HG02798 (cell line): ENCODE measurements around the gene DMD.

ENCODE experiments used
- ATAC-seq: cut with Tn5 transposase; IDR thresholded peaks from one replicate; pipeline ENCODE4 v1.9.1; 2021; ENCODE audit warnings: mild to moderate bottlenecking; ENCODE audit not compliant: unreplicated experiment, poor library complexity

The DMD gene

DNA sequence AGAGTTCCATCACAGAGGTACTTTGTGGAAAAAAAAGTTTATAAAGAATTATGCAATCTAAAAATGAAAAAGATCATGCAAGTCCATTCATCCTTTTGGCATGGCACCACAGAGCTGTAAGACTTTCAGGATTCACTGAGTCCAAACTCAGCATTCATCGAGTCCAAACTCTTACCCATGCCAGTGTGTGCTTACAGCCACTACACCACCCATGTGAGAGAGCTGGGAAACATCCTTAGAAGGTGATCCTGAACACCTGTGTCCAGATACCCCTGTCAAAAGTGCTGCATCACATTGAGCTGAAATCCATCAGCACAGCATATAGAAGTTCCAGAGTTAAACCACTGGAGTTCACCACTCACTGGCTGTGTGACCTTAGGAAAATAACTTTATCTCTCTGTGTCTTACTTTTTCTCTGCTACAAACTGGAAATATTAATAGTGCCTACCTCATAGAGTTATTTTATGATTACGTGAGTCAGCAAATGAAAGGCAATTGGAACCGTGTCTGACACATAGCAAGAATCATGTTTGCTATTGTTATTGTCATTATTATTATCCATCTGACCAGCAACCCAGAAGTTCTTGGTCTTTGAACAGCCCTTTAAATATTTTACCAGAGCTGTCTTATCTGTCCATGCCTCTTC, 2024.5 kb downstream of the DMD start:
- ATAC-seq: no peak

DNA sequence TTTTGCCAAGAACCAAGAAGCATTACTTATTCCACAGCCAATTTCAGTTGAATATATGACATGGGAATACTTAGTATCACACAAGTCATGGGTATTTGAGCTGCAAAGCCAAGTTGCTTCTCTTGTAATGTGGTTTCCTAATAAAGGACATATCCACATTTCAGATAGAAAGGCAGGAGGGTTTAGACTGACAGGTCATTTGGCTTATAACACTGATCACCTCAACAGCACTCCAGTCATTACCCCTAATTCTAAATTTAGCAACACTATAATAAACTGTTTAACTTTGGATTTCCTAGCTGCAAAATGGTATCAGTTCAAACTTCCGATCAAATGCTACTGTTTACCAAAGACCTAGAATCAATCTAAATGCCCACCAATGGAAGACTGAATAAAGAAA, 2025.5 kb downstream of the DMD start:
- ATAC-seq: no peak

DNA sequence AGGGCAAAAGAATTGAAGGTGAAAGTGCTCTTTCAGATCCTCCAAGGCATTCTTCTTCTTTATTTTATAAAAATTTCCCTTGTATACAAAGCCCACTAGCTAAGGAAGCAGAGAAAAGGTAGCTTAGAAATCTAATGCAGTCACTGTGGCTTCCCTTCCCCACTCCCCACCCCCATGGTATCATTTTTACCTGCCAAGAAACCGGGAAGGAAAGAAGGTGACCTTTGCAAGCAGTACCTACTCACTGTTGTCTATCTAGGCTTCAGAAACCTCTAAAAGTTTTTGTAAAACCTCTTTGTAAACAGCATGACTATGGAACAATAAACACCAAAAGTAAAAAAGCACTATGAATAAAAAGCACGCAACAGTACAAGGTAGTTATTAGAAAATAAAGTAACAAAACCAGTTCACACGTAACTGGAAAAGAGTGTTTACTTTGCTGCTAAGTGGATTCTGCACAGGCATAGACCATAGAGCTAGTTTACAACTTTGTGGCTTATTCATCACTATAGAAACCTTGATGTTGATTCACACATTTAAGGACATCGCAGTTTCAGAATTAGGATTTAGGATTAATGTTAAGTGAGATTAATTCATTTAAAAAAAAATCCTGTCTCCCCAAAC, 2029.9 kb downstream of the DMD start:
- no peak for ATAC-seq

DNA sequence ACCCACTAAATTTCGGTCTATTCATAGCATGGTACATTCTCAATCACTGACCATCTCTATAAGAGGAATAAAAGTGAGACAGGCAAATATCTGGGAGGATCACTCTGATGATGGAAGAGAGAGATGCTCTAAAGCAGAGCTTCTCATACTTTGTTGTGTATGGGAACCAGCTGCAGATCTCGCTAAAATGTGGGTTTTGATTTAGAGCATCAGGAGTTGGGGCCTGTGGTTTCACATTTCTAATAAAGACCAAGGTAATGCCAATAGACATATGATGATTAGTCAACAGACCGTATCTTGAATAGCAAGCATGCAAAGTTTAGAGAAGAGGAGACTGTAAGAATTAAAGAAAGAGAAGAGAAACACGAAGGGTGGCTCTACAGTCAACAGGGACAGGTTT, 2032.1 kb downstream of the DMD start:
- no peak for ATAC-seq

DNA sequence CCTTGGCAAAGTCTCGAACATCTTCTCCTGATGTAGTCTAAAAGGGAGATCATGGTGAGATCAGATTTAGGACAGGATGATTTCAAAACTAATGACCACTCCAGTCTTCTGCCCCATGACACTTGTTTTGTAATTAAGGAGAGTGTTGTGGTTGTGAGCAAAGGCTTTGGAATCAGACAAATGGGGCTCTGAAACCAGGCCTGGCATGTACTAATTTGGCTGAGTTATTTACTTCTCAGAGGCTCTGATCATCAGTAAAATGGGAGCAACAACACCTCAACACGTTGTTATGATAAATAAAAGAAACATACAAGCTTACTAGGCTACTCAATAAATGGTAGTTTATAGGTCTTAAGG, 2032.6 kb downstream of the DMD start:
- no peak for ATAC-seq

DNA sequence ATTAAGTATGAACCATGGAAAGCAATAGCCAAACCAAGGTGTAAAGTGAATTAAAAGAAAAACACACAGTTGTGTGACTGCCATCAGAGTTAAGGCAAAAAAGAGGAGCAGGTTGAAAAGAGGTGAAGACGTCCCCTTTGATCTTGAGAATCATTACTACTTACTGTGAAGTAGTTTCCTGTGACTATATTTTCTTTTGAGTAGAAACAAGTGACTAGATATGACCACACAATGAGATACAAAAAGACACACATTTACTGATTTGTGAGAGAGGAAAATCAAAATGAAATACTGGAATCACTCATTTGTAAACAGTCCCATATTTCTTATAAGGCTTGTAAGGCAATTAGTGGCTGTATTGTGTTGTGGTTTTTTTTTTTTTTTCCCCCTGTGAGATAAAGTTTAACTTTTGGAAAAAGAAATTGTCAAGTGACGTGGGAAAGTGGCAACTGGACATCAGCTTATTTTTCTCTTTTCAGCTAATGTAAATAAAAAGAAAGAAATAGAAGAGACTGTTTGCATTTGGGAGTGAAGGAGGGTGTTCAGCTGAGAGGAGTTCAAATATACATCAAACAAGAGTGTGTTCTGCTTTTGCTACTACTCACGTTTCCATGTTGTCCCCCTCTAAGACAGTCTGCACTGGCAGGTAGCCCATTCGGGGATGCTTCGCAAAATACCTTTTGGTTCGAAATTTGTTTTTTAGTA, 2033.1 kb downstream of the DMD start:
- ATAC-seq: peak; percentile 44

DNA sequence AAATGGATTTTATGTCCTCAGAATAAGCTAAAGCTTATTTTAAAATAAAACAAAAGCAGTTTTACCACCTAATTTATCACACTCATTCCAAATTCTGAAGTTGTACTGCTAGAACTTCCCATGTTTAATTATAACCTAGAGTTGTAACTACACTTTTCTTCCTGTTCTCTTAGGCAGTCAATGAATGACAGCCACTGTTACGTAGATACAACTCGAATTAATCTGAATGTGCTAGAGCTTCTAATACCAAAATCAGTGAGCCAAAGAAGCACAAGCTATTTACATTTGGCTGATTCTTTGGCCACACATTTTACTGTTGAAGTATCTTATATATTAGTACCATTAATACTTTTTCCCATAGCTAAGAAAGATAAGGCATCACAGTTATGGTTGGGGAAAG, 2040.6 kb downstream of the DMD start:
- ATAC-seq: no peak

DNA sequence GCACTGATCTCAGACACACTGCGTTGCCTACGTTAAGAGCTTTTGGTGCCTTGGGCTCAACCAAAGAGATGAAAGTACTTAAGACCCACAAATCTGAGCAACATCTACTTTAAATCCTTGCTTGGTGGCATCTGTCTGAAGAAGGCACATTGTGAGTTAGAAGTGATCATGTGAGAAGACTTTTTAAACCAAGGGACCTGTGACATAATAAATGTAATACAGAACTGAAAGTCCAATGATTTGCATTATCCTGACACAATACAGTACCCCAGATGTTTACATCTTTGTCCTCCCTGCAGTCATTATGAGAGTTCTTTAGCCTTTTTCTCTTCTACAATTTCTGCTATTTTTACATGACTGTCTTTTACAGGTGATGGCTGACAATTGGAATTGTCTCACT, 2042.8 kb downstream of the DMD start:
- ATAC-seq: peak; percentile 99

DNA sequence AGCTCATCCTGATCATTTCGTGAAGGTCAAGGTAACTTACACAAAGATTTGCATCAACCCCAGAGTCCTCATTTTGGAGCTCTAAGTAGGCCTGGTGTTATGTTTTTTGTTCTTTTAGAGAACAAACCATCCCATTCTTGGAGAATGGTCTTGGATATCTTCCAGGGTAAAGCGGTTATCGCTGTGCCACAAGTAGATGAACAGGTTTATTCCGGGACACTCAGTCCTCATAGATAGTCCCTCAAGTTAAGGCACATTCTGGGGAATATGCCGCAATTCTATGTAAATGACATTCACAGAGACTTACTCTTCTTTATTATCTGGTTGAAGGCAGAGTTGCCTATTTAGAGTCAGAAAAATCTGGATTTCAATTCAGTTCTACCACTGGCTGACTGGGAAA, 2044.5 kb downstream of the DMD start:
- no peak for ATAC-seq

DNA sequence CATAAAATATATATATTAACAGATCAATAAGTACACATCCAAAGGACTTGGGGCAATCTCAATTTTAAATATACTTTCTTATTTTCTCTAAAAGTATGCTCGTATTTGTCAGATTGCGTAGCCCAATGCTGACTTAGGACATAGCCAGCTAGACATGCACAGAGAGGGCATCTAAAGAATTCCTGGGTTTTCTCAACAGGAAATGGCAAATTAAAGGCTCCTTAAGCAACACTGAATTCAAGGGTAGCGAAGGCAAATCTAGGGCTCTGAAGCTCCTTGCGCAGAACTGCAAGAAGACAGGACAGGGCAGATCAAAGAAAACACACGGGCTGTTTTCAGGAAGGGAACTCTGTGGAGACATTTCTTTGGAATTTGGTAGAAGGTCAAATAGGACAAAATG, 2044.9 kb downstream of the DMD start:
- no peak for ATAC-seq

DNA sequence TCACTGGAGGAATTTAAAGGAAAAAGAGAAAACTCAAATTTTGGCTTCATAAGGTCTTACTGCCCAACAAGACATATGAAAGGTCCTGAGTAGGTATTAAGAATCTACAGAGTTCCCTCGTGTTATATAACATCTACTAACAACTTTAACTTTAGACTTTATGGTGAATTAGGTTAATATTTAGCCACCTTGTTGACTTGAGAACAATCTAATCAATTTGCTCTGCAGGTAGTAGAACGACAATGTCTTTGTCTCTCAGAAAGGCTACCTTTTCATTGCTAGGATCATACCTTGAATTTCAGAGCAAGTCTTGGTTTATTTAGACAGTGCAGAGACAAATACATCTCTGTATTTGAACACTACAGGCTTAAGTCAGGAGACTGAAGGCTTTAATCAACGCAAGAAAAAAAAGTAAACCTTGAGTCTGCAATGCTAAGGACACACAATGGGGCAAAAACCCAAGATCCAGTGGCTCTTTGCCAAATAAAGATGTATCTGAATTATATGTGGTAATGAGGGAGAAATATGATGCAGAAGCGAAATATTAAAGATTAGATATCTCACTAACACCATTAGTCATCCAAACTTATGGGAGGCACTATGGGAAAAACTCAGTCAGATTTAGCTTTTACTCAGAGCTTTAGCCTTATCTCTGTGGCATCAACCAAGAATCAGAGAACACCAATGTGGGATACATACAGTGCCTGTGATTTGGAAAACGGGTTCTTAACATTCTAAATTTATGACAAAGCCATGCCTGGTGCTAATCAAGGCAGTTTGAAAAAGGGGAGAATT, 2045.9 kb downstream of the DMD start:
- ATAC-seq: no peak

DNA sequence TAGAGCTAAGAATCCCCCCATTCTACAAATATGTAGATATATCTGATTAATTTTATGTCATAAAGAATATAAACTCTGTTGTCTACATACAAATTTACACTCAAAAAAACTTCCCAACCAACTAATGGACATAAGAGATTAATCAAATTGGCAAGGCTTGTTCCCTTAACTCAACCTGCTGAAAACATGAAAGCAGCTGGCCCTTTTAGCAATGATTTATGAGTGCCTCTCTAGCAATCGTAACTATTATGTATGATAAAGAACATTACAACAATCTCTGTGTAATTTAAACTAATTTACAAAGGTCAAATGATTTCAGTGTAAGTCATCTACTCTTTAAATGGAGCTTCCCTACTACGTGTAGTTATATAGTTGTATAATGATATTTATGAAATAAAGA, 2056.4 kb downstream of the DMD start:
- no peak for ATAC-seq

DNA sequence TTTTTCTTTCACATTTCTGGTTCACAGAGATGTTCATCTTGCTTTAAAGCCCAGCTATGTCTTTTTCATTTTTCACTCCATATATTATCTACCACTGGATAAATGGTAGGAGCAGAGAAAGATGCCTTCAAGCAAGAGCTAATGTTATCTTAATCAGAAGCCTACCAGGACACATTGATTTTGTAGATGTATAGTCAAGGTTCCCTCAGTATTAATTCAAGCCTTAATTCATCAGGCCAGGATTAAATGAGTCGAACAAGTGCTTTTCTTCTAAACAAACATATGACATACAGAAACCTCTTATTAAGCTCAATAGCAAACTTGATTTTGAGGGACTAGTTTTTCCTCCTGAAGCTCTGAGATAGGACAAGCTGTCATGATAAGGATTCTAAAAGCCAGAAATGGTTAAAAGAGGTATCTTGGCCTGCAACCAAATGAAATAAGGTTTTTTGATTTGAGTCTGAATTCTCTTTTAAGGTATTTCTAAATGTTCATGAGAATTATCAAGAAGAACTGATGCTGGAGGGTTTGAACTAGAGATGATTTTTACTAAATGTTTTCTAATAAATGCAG, 2057.8 kb downstream of the DMD start:
- ATAC-seq: no peak

DNA sequence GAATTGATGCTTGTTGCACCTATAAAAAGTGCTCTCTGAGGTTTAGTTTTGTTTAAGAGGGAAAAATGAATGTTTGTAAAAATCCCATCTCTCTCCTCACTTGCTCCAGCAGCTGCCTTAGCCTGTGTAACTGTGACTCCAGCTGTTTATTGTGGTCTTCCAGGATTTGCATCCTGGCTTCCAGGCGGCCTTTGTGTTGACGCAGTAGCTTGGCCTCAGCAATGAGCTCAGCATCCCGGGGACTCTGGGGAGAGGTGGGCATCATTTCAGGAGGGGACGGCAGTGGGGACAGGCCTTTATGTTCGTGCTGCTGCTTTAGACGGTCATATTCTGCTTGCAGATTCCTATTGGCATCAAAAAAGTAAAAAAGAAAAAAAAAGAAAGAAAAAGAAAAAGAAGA, 2064.2 kb downstream of the DMD start:
- ATAC-seq: no peak

DNA sequence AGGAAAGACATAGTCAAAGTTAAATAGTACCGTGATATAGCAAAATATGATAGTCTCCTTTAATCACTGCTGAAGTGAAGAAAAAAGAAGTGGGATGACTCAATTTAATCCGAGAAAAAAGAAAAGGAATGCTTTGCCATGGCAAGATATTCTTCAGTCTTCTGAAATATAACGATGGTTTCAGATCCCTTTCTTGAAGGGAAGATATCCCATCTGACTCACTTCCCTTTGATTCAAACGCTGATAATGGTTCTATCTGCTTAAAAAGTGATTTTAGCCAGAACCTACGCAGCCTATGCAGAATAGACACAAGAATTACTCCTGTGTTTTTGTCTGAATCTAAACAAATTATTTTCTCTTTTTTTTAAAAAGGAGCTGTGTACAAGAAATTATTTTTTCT, 2071.4 kb downstream of the DMD start:
- ATAC-seq: no peak

DNA sequence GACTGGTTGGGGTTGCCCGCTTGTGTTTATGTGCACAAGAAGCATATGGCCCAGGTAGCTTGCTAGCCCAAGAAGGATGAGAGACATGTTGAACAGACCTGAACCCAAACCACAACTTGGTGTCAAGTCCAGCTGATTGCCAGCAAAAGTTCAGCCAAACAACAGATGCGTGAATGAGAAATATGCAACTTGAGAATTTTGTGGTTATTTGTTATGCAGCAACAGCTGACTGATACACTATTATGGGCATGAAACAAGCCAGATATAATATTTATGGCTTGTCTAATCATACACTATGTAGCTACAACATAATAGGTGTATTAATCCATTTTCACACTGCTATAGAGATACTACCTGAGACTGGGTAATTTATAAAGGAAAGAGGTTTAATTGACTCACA, 2073.2 kb downstream of the DMD start:
- ATAC-seq: no peak

DNA sequence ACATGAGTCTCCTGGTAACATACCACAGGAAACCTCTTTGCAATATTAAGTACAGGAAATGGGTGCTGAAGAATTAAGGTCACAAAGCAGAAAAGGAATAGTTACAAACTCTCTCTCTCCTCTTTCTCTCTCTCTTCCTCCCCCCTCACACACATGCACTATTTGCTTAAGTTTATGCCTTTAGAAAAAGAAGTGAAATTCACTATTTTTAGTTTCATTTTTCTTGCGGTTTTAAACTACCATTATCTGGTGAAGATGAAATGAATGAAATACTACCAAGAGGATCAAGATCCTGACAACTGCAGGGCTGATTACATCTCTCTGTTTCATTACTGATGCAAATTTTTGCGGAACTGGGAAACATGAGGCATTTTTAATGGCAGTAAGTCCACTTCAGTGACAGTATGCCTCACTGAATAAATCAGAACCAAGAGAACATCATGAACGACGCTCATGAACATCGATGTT, 2075.2 kb downstream of the DMD start:
- ATAC-seq: peak; percentile 89

DNA sequence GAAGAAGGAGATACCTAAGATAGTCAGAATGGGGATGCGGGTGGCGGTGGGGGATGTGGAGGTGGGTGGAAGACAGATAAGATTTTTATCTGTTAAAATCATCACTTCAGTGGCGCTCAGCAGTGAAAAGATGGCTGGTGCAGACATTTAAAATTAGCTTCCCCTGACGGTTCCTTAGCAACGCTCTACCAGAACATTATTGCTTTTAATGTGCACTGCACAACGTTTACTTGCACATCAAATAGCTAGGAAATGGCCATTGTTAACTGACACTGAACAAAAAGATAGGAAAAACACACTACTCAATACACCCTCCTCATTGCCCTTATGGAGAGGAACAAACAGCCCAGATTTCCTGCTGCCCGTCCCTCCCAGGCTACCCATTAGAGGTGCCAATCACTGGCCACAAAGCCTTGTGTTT, 2078.5 kb downstream of the DMD start:
- no peak for ATAC-seq

DNA sequence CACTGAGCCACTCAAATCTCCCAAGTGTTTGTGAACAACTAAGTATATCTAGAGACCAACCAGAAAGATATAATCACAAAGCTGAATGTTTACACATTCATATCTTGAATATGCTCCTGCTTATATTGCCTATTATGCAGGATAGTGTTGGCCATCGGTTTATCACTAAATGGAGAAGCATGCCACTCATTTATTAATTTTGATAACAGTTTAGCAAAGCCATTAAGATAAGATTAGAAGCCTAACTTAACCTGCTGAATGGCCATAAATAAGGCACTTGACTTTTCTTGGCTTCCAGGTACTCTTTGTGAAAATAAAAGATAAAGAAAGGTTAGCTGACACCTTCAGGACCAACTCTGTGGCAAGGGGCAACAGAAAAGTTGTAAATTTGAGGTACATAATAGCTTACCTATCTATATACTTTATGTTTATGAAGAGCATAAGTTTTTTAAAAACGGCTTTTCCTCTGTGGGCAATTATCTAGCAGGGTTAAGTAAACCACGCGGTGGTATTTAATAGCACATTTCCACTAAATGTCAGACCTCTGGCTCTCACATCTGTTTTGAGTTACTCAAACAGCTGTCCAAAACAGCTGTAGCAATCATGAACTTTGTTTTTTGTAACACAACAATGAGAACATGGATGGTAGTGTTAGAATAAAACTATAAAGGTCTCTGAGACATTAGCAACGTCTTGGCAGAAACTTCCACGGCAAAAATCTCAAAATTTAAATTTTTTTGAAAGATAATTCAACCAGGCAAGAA, 2080.7 kb downstream of the DMD start:
- no peak for ATAC-seq

DNA sequence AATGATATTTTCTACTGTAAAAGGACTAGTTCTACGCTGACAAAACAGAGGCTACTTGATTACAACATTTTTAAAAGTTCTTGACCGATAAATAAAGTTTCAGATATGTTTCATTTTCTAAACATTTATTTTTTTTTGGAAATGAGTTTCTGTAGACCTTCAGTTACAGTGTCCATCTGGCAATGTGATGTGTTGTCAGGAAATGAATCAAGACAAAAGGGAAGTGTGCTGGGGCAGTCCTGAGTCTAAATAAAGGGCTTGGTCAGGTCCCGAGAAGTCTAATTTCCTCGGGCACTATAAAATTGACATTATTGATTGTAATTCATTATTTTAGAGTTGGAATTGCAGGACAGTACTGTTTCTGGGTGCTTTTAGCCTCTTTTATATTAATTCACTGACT, 2082.5 kb downstream of the DMD start:
- ATAC-seq: no peak
